Chondrocyte (in vitro differentiated cells): Measurements from ENCODE around the gene ZNF599. TPM values are rescaled to one million over a fixed set of nuclear protein-coding genes. Genes with fewer than 3 reads are reported as not detected.
"Not testable (repeated sequence)": the region's sequence is repeated elsewhere in the genome, so short reads cannot be mapped to it uniquely, and the experiment has no call there.

Experiments used
- DNase-seq: peaks from one replicate; pipeline ENCODE4 v3.0.0; 2021; ENCODE audit warnings: mixed read lengths, low spot score
- H3K27ac Mint-ChIP-seq: one replicate; pipeline ENCODE4 v1.8.0; 2021; ENCODE audit warnings: mild to moderate bottlenecking, moderate library complexity, mixed read lengths; ENCODE audit not compliant: unreplicated experiment
- H3K27me3 Mint-ChIP-seq: 2 replicates; pipeline ENCODE4 v1.8.0; 2021; ENCODE audit warnings: low read depth, mixed read lengths
- H3K36me3 Mint-ChIP-seq: 2 replicates; pipeline ENCODE4 v1.8.0; 2021; ENCODE audit warnings: low read depth, mixed read lengths
- H3K4me1 Mint-ChIP-seq: 2 replicates; pipeline ENCODE4 v1.8.0; 2021; ENCODE audit warnings: low read depth, mild to moderate bottlenecking, mixed read lengths
- H3K4me3 Mint-ChIP-seq: one replicate; pipeline ENCODE4 v1.8.0; 2021; ENCODE audit warnings: mild to moderate bottlenecking, moderate library complexity, mixed read lengths; ENCODE audit not compliant: unreplicated experiment
- H3K9me3 Mint-ChIP-seq: 2 replicates; pipeline ENCODE4 v1.8.0; 2021; ENCODE audit warnings: low read depth, mixed read lengths
- CTCF ChIP-seq: fragments of 200-600 bp; sonication (generic); IDR thresholded peaks from 2 replicates; pipeline ENCODE4 v1.5.0; 2021; ENCODE audit warnings: antibody characterized with exemption, mild to moderate bottlenecking, moderate library complexity
- total RNA-seq: library from RNA; stranded (reverse); gene quantifications from 3 replicates; pipeline ENCODE4 v1.2.1, GENCODE V29; 2021

The ZNF599 gene
- total RNA-seq, 1 donor from 2014 or later: 4.8 TPM

- Mint-ChIP-seq H3K4me1 (no peaks in the 10 kb centered on the region), H3K36me3 (no peaks in the 10 kb centered on the region), H3K27me3 (no peaks in the 10 kb centered on the region), H3K27ac (no peak overlapping the region), H3K9me3 (peaks cover 36% of the 10 kb centered on the region), H3K4me3 (no peak overlapping the region)
- DNase-seq: no peak
- TF ChIP-seq CTCF: no peak
Observed at GRCh38 chr19:34804115-34804514, 31.1 kb upstream of the ZNF599 start.

GRCh38 chr19:34796953-34797352 is 23.9 kb upstream of the ZNF599 start:
- not testable (repeated sequence) for H3K27me3 Mint-ChIP-seq, DNase-seq, H3K4me3 Mint-ChIP-seq, H3K27ac Mint-ChIP-seq, H3K36me3 Mint-ChIP-seq, H3K4me1 Mint-ChIP-seq
- peaks cover 24% of the 10 kb centered on the region for H3K9me3 Mint-ChIP-seq

- Mint-ChIP-seq H3K27ac (no peak overlapping the region), H3K27me3 (peaks cover 1% of the 10 kb centered on the region), H3K9me3 (peaks cover 24% of the 10 kb centered on the region), H3K4me3 (no peak overlapping the region), H3K4me1 (no peaks in the 10 kb centered on the region), H3K36me3 (no peaks in the 10 kb centered on the region)
- no peak for TF ChIP-seq CTCF
- no peak for DNase-seq
Observed at GRCh38 chr19:34794066-34794960, 21.3 kb upstream of the ZNF599 start.

- Mint-ChIP-seq H3K4me3 (no peak overlapping the region), H3K27me3 (peaks cover 1% of the 10 kb centered on the region), H3K27ac (no peak overlapping the region), H3K4me1 (no peaks in the 10 kb centered on the region), H3K9me3 (peaks cover 26% of the 10 kb centered on the region), H3K36me3 (no peaks in the 10 kb centered on the region)
- no peak for DNase-seq
- no peak for TF ChIP-seq CTCF
Observed at GRCh38 chr19:34793565-34793964, 20.6 kb upstream of the ZNF599 start.

GRCh38 chr19:34788074-34788473 is 15.1 kb upstream of the ZNF599 start:
- Mint-ChIP-seq H3K27me3 (peaks cover 1% of the 10 kb centered on the region), H3K4me3 (no peak overlapping the region), H3K27ac (no peak overlapping the region), H3K36me3 (no peaks in the 10 kb centered on the region), H3K9me3 (peaks cover 28% of the 10 kb centered on the region), H3K4me1 (no peaks in the 10 kb centered on the region)
- no peak for TF ChIP-seq CTCF
- DNase-seq: no peak
